IPS DF 19.7 (cell line): ENCODE data around the gene MYBL2.

Experiments
- DNase-seq: peaks from one replicate; pipeline ENCODE4 v3.0.0-alpha.2; 2013; ENCODE audit warnings: low read depth, low spot score

MYBL2 gene

DNA sequence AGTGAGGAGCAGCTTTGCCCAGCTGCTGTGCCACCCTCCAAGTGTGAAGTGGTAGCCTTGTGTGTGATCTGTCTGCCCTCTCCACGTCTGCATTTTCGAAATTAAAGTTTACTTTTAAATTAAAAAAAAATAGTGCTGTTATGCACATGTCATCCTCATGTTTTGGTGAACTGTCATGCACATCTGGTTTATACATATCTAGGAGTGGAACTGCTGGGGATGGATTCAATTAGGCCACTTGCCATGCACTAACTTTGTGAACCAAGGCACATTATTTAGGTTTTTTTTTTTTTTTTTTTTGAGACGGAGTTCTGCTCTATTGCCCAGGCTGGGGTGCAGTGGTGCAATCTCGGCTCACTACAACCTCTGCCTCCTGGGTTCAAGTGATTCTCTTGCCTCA is 56.3 kb downstream of the MYBL2 start:
- DNase-seq: no peak

DNA sequence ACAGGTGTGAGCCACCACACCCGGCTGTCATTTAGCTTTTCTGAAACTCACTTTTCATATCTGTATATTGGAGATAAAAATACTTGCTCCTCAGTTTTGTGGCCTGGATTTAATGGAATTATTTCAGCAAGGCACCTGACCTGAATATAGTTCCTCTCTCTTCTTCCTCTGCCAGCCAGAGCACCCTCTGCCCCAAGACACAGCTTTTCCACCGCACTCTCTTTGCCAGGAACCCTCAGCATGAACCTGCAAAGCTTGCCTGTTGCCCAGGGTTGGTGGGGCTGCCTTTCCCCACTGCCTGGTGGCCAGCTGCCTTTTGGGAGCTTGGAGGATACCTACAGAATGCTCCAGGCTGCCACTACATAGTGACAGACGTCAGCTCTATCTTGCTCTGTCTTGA is 56.8 kb downstream of the MYBL2 start:
- DNase-seq: no peak

DNA sequence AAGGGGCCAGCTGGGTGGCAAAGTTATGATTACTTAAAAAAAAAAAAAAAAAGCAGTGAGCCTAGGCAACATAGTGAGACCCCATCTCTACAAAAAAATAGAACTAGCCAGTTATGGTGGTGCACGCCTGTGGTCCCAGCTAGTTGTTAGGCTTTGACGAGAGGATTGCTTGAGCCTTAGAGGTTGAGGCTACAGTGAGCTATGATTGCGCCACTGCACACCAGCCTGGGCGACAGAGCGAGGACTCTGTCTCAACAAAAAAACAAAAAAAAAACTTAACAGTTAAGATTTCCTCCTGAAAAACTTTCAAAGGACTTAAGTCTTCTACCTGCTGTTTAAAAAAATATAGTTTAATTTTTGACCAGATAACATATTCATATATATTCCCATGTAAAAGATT is 57.5 kb downstream of the MYBL2 start:
- DNase-seq: no peak

DNA sequence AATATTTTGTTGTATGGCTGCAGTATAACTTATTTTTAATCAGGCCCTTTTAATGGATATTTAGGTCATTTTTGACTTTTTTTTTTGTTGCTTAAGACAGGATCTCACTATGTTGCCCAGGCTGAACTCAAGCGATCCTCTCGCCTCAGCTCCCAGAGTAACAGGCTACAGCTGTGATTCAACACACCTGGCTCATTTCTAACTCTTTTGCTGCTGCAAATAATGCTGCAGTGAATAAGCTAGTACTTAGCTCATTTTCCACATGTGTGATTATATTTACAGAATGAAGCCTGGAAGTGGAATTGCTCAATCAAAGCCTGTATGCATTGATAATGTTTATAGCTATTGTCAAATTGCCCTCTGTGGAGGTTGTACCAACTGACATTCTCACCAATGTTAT is 58.8 kb downstream of the MYBL2 start:
- DNase-seq: no peak

DNA sequence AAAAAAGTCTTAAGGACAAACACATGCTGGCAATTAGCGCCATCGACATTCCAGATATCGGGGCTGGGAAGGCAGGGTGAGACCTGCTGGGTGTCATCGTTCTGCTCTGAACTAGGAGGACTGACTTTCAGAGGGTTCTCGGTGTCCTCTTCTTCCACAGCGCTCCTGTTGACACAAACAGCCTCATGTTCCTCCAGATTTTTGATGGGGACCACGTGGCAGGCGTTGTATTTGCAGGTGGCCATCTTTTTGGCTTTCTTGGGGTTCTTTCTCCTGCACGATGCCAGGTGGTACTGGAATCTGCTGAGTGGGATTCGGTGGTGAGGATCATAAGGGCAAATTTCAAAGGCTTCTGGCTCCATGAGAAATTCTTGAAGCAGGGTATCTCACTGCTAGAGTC is 59.4 kb downstream of the MYBL2 start:
- DNase-seq: no peak

DNA sequence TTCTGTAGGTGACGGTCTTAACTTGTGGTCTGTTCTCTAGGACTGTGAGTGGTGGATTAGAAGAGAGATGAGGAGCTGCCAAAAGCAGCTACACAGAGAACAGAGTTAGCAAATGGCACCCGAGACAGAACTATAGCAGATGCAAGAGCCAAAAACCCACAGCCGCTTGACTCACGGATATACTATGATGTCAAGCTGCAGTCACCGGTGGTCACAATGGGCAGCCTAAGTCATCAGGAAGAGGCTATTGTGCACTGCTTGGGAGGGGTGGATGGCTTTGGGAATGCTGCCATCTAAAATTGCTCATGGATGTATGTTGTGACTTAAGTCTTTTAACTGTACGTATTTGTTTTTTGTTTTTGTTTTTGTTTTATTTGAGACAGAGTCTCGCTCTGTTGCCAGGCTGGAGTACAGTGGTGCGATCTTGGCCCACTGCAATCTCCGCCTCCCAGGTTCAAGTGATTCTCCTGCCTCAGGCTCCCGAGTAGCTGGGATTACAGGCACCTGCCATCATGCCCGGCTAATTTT is 60.0 kb downstream of the MYBL2 start, which contains the start of gene GTSF1L:
Gene GTSF1L, minus strand, starts transcription at position 192 of the 528 bp plus-strand sequence. CDS start 308 bp downstream, outside the sequence.
- no peak for DNase-seq

DNA sequence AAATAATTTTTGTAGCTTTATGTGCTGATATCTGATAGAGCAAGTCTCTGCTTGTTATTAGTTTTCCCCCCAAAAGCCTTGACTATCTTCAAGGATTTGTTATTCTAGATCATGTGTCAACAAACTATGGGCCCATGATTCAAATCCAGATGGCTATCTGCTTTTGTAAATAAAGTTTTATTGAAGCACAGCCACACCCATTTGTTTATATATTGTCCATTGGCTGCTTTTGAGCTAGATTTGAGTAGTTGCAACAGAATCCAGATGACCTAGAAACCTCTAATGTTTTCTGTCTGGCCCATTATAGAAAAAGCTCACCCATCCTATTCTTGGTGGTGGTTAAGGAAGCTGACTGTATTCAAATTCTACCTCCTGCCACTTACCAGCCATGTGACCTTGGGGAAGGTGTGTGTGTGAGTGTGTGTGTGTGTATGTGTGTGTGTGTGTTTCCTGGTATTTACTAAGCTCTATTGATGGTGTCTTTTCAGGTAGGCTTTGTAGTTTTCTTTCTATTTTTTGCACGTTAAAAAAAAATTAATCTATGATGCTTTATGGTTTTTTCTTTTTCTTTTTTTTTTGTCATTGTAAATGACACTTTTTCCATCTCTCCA is 61.2 kb downstream of the MYBL2 start:
- no peak for DNase-seq

DNA sequence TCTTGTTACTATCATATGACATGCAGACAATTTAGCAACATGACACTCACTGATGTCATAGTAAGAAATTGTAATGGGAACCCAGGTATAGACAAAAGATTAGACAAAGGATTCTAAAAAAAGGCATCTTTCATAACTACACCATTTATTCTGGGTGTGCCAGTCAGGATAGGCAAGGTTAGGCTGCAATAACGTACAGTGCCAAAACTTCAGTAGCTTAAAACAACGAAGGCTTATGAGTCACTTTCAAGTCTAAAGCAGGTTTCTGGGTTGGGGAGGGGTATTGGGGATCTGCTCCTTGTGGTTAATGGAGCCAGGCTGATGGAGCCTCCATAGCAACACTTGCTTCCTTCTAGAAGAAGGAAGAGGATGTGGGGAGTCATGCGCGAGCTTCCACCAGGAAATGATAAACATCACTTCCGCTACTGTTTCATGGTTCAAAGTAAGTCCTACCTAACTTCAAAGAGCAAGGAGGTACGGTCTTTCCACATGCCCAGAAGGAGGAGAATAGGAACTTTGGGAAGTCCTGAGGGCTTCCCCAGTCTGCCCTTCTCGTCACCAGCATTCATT is 61.9 kb downstream of the MYBL2 start:
- no peak for DNase-seq

DNA sequence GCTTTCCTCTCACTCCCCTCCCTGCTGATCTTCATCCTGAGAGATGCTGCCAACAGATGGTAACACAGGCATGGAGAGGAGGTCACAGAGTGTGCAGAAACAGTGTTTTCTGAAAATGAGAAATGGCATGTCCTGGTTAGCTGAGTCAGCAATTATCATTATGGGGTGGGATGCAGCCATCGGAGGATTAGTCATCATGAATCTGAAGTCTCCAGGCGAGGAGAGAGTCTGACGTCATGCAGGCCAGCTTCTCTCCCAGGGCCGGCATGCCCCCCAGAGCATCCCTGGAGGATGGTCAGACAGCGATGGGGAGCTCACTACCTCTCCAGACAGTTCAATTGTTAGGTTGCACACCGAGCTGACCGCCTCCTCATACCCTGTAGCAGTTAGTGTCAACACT is 64.6 kb downstream of the MYBL2 start:
- no peak for DNase-seq

DNA sequence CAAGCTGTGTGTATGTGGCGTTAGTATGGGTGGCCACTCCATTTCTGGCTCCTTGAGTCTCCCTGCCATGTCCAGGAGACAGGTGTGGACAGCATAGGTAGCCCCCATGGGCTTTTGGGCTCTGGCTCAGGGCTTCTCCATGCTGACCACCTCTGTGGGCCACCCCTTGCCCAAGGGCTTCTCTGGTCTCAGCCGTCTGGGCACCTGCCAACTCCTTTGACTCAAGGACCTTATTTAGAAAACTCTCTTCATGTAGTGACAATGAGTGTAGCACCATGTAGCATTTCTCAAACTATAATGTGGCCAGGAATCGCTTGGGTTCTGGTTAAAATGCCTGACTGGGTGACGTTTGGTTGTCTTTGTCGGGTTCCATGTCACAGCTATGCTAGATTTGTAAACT is 65.0 kb downstream of the MYBL2 start:
- no peak for DNase-seq

DNA sequence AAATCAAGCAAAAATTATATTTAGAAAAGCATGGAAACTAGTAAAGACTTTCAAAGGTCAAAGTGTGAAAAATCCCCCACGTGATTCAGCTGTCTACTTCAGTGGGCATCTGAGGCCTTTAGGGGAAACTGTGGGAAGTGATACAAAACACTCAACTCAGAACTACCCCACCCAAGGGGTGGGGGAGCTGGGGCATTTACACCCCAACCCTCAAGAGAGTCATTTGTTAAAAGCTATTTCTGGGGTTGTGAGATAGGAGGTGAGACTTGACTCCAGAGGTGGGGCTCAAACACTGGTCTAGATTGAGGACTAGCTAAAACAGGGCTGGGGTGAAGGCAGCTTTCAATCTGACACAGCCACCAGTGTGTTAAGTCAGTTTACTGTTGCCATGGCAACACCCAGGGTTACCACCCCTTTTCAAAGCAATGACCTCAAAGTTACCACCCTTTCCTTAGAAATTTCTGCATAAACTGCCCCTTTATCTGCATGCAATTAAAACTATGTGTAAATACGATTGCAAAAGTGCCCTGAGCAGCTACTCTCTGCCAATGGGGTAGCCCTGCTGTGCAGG is 69.8 kb downstream of the MYBL2 start:
- no peak for DNase-seq

DNA sequence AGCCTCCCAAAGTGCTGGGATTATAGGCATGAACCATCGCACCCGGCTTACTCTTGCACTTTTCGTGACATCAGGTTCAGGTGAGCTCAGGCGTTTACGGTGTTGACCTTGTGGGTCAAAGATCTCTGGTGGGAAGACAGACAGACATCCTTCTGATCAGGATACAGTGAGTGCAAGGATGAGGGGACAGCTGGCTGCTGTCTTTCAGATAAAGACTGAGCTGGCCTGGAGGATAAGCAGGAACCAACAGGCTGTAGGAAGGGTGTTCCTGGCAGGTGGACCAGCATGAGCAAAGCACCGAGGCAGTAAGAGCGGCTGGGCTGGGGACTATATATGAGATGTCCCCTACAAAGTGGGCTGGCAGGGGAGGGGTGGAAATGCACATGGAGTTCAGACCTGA is 71.0 kb downstream of the MYBL2 start:
- DNase-seq: no peak

DNA sequence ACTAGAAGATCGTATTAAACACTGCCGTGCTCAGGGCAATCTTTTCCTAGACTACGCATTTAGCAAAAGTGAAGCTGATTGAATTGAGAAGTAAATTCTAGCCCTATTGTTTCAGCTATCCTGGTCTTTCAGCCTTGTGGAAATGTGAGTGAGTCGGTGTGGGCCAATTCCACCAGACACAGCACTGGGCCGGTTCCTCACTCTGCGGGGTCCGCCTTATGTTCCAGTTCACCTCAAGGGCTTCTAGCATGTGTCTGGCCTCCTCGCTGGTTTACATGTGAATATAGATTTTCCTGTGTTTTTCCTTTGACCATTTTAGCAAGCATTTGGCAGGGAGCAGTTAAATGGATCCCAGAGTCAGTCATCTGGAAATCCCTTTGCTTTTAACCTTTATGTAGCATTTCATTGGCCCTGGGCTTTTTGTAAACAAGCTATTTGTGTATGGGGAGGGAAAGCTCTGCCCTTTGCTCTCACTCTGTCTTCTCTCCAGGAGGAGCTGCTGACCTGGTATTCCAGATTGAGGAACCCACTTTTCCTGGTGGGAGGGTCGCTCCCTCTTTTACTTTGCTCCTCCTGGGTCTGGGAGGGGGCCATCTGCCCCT is 72.3 kb downstream of the MYBL2 start:
- DNase-seq: no peak

DNA sequence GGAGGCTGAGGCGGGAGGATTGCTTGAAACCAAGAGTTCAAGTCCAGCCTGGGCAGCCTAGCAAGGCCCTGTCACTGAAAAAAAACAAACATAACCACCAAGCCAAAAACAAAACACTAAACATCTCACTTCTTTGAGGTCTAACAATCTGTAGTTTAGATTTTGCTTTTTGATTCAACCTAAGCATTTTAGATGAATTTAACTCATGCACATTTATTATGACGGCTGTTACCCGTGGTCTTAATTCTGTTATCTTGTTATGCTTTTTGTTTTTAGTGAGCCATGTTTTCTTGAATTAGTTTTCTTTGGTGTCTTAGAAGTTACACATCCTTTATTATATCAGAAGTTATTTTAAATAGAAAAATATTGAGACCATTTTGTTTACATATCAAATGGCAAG is 73.7 kb downstream of the MYBL2 start:
- DNase-seq: no peak

DNA sequence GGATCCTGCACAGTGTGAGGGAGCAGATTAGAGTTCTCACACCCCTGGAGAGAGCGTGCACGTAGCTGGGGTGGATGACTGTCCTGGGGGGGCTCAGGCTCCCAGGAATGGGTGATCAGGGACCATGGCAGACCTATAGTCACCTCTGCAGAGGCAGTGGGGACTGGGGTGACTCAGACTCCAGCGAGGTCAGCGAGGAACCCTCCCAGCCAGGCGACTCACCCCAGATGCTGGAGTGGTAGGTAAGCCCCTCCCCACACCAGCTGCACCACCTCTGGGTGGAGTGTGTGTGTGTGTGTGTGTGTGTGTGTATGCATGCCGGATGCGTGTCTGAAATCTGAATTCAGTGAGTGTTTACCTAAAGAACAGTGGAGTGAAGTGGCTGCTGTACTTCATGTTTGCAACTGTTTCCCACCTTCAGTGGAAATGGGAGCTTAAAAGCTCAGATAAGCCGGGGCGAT is 77.3 kb downstream of the MYBL2 start:
- no peak for DNase-seq

DNA sequence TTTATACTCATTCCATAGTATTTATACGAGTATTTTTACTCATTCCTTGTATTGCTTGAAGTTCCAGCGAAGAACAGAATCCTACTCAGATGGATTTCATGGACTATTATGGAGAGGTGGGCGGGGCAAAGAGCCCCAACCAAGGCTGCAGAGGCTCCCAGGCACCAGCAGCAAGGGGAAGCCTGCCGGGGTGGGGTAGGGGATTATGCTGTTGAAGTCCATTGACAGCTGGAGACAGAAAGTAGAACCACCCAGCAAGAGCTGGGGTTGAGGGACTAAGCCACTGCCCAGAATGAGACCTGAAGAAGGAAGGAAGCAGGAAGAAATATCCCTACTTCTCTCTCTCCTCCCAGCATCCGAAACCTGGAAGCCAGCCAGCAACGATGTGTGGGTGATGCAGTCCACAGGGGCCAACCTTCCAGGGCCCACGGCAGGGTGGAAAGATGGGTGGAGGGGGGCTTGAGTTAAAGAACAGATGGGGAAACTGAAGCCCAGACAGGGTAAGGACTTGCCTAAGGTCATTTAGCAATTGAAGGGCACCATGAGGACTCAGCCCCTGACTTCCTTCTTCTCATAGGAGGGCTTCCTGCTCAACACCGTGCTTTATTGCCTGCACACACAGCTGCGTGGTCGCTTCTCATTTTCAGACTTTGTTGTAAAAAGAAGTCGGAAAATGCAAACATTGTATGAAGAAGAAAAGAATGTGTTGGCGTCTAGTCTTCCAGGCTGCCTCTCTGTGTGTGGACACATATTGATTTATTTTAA is 78.2 kb downstream of the MYBL2 start:
- DNase-seq: no peak

DNA sequence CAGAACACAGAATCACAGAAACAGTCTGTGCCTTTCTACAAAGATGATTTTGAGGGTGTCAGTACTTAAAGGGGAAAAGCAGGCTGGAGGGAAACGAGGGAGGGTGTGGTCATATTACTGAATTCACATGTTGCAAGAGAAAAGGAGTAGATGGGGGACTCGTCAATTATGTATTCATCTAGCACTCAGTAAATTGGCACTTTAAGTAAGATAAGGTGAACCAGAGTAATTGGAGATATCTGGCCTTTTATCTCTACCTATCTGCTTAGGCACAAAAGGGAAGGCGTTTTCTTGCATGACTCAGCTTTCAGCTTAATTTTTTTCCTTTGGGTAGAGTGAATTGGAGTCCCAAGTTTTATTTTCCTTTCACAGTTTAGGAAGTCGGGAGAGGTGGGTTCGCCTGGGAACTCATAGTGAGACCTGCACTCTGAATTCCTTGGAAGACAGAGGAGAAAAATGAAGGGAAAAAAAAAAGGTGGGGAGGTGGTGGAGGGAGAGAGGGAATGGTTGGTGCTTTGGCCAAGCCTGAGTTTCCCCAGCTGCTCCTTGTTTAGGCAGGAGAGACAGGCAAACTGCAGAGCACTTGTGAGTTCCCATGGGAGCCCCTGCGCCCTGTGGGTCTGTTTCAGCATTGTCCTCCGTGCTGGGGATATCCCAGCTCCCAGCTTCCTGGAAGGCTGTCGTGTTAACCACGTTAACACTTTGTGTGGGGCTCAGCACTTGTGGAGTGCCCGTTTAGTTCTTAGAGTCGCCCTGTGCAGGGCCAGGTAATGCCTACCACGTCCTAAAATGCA is 79.6 kb downstream of the MYBL2 start:
- DNase-seq: no peak

DNA sequence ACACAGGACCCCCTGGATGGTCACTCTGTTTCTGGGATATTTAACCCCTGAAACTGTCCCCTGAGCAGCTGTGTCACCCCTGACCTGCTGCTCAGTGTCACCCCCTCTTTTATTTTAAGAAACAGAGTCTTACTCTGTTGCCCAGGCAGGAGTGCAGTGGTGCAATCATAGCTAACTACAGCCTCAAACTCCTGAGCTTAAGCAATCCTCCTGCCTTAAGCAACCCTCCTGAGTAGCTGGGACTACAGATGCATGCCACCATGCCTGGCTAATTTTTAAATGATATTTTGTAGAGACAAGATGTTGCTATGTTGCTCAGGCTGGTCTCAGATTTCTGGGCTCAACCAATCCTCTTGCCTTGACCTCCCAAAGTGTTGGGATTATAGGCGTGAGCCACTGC is 81.4 kb downstream of the MYBL2 start:
- DNase-seq: no peak

DNA sequence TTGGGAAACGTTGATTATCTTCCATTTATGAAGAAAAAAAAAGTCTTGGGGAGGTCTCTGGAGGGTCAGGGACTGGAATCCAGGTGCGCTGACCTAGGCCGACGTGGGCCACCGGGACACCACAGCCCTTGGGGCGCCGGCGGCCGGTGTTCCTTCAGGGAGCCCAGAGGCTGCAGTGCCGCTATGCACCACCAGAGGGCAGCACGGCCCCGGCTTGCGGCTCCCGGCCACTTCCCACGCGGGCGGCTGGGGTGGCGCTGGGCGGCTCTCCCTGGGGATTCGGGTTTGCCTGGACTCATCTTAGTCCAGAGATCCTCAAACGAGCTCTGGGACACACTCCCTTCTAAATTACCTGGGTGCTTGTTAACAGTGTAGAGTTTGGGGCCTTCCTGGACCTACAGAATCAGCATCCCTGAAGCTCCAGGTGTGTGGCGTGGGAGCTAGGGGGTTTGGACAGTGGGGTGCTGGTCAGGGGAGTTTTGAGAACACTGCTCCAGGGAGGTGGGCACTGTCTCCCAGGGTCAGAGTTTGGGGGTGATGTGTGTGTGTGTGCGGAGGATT is 82.9 kb downstream of the MYBL2 start:
- no peak for DNase-seq

DNA sequence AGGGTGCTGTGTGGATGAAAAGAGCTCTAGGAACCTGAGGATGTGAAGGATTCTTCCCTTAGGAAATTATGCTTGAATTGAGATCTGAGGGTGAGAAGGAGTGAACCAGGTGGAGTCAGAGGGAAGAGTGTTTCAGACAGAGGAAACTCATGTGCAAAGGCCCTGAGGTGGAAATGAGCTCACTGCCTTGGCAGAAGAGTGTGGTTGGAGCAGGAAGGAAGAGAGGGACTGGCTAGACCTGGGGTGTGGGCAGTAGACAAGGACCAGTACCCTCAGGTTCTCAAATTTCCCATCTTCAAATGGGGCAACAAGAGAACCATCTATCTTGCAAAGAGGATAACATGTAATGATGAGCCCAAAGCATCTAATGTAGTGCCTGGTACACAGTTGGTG is 83.9 kb downstream of the MYBL2 start:
- no peak for DNase-seq
